ENCODE results near the gene SYNE3.

GRCh38 chr14:95486875-95487668 lies 29.4 kb downstream of the SYNE3 start:
- TF ChIP-seq CTCF (IDR thresholded peaks at IDR 0.05; ENCODE audit: insufficient read depth, low read length, poor library complexity, severe bottlenecking) = no peak
- TF ChIP-seq EZH2phosphoT487 (conservative IDR thresholded peaks at IDR 0.05; ENCODE audit: low read length) = no peak

Measured in SU-DHL-6 (cell line).